HFF-Myc (cell line): ENCODE results near the gene RSF1.
"Not testable (repeated sequence)": the region's sequence is repeated elsewhere in the genome, so short reads cannot be mapped to it uniquely, and the experiment has no call there.

ENCODE experiments used
- DNase-seq: peaks from one replicate; pipeline ENCODE4 v3.0.0-alpha.2; 2011; ENCODE audit warnings: low read depth; ENCODE audit errors: extremely low read depth
- H3K4me3 ChIP-seq: replicated peaks from 2 replicates; pipeline ENCODE4 v1.5.1; 2011; ENCODE audit warnings: low read depth, mild to moderate bottlenecking, control low read depth, low read length
- CTCF ChIP-seq: IDR thresholded peaks from 2 replicates; pipeline ENCODE4 v1.5.1; 2012; ENCODE audit warnings: mild to moderate bottlenecking, low read depth, low read length, control low read depth; ENCODE audit errors: missing control alignments

RSF1 gene

GRCh38 chr11:77820565-77821348 lies at the start of gene RSF1, which contains the start of gene AAMDC:
RSF1 (minus strand) TSS chr11:77820722; CDS start chr11:77820714, 8 bp downstream.
AAMDC (plus strand) TSS chr11:77821144; CDS start chr11:77842497, 21,353 bp downstream.
- peak within 1 kb of the TSS; percentile 83 for H3K4me3 ChIP-seq
- DNase-seq = peak; percentile 93
- peak; percentile 65 for TF ChIP-seq CTCF

- H3K4me3 ChIP-seq = no peak overlapping the region
- no peak for TF ChIP-seq CTCF
- DNase-seq = no peak
These were observed 48.2 kb upstream of the RSF1 start for GRCh38 chr11:77868744-77869143.

- TF ChIP-seq CTCF = no peak
- H3K4me3 ChIP-seq = no peak overlapping the region
- DNase-seq = no peak
These were observed 45.8 kb upstream of the RSF1 start for GRCh38 chr11:77866336-77866735.

GRCh38 chr11:77865805-77866204 lies 45.3 kb upstream of the RSF1 start:
- no peak for TF ChIP-seq CTCF
- H3K4me3 ChIP-seq = no peak overlapping the region
- DNase-seq = no peak

- DNase-seq, H3K4me3 ChIP-seq: not testable (repeated sequence)
These were observed 40.9 kb upstream of the RSF1 start for GRCh38 chr11:77861444-77861843.

- DNase-seq, H3K4me3 ChIP-seq: not testable (repeated sequence)
These were observed 37.5 kb upstream of the RSF1 start for GRCh38 chr11:77857906-77858457.

GRCh38 chr11:77854838-77855237 lies 34.3 kb upstream of the RSF1 start:
- TF ChIP-seq CTCF = no peak
- no peak for DNase-seq
- H3K4me3 ChIP-seq = no peak overlapping the region

GRCh38 chr11:77851503-77851902 lies 31.0 kb upstream of the RSF1 start:
- no peak for TF ChIP-seq CTCF
- H3K4me3 ChIP-seq = no peak overlapping the region
- no peak for DNase-seq

- not testable (repeated sequence) for H3K4me3 ChIP-seq, DNase-seq
These were observed 23.2 kb upstream of the RSF1 start for GRCh38 chr11:77843700-77844099.
